K562 (cell line): Measurements from ENCODE around the gene SLC8A1. TPM values are rescaled to one million over a fixed set of nuclear protein-coding genes. Genes with fewer than 3 reads are reported as not detected.

ENCODE experiments used
- ATAC-seq: fragments of 200-7000 bp; cut with Tn5 transposase; 3 replicates; pipeline ENCODE4 v1.9.1; 2020; ENCODE audit warnings: moderate library complexity
- BruUV-seq: library from RNA; stranded (reverse); fragments of 400-500 nt; replicated peaks from 2 replicates; lab custom pipeline; 2021; lab: Mats Ljungman, UMichigan
- CTCF ChIA-PET: fragments of 300-600 bp; formaldehyde crosslinking; extraction: SDS; loops from one replicate; lab custom pipeline; 2021; ENCODE audit warnings: low intra/inter-chr PET ratio; lab: Yijun Ruan, JAX
- POLR2A ChIA-PET: fragments of 300-600, 350-650 bp; sonication (Branson Sonifier 250); formaldehyde crosslinking; extraction: SDS; loops from one replicate; lab custom pipeline; 2021; ENCODE audit warnings: antibody characterized with exemption, inconsistent platforms; lab: Yijun Ruan, JAX
- DNase-seq, 4 experiments: peaks; one replicate each; pipeline versions ENCODE4 v3.0.0 to v3.0.0-alpha.2; 2011 to 2018; ENCODE audit warnings: low spot score in 3 of 4, mixed read lengths in 3 of 4; ENCODE audit errors: extremely low read depth in 1 of 4
- FAIRE-seq: peaks from 2 replicates; lab custom pipeline; 2011; peaks lifted over from hg19 to GRCh38; lab: Jason Lieb, UNC
- H2AFZ ChIP-seq: 2 replicates; pipeline ENCODE4 v1.6.0; 2011; ENCODE audit warnings: low read depth, low read length, control low read depth, inconsistent platforms
- H3K27ac ChIP-seq: fragments of 200-600 bp; 3 replicates; pipeline ENCODE4 v1.8.0; 2011; ENCODE audit warnings: low read depth, mild to moderate bottlenecking, control low read depth, inconsistent platforms, low read length, moderate library complexity, mixed read lengths; ENCODE audit errors: extremely low read depth
- H3K27me3 ChIP-seq, 2 experiments: fragments of 300-600 bp in 1 of 2; 2 replicates in 1 of 2; 3 replicates in 1 of 2; pipeline versions ENCODE4 v1.6.0 to v1.8.0; 2011; ENCODE audit warnings: inconsistent platforms in 2 of 2, low read length in 2 of 2, mild to moderate bottlenecking in 1 of 2, mixed read lengths in 1 of 2, moderate library complexity in 1 of 2; ENCODE audit not compliant: control insufficient read depth in 2 of 2, insufficient read depth in 2 of 2
- H3K36me3 ChIP-seq: fragments of 300-600 bp; 3 replicates; pipeline ENCODE4 v1.8.0; 2011; ENCODE audit warnings: mild to moderate bottlenecking, low read length, inconsistent platforms; ENCODE audit not compliant: control insufficient read depth, insufficient read depth
- H3K4me1 ChIP-seq, 2 experiments: fragments of 200-600 bp in 1 of 2; replicated peaks in 1 of 2; 2 replicates in 1 of 2; 3 replicates in 1 of 2; pipeline versions ENCODE4 v1.5.1 to v1.8.0; 2011; ENCODE audit warnings: inconsistent platforms in 2 of 2, low read length in 2 of 2, mild to moderate bottlenecking in 1 of 2, mixed read lengths in 1 of 2, moderate library complexity in 1 of 2; ENCODE audit not compliant: control insufficient read depth in 2 of 2, insufficient read depth in 2 of 2
- H3K4me2 ChIP-seq: 2 replicates; pipeline ENCODE4 v1.6.1; 2011; ENCODE audit warnings: low read length, control low read depth, inconsistent platforms, mixed read lengths; ENCODE audit not compliant: insufficient read depth
- H3K4me3 ChIP-seq: fragments of 200-600 bp; sonication (generic), shearing (Covaris generic); 2 replicates; pipeline ENCODE4 v1.5.1; 2016; ENCODE audit warnings: control low read depth, inconsistent platforms
- H3K79me2 ChIP-seq: fragments of 200-600 bp; 3 replicates; pipeline ENCODE4 v1.8.0; 2011; ENCODE audit warnings: low read length, inconsistent platforms; ENCODE audit not compliant: control insufficient read depth, insufficient read depth
- H3K9ac ChIP-seq, 2 experiments: 2 replicates each; pipeline versions ENCODE4 v1.6.0 to v1.6.1; 2011; ENCODE audit warnings: low read depth in 2 of 2, low read length in 2 of 2, control low read depth in 1 of 2, inconsistent platforms in 1 of 2, mild to moderate bottlenecking in 1 of 2, mixed read lengths in 1 of 2; ENCODE audit not compliant: insufficient read depth in 1 of 2
- H3K9me1 ChIP-seq: one replicate; pipeline ENCODE4 v1.6.0; 2011; ENCODE audit warnings: inconsistent platforms, mild to moderate bottlenecking, low read length, moderate library complexity; ENCODE audit not compliant: control insufficient read depth, insufficient read depth
- H3K9me3 ChIP-seq: replicated peaks from 2 replicates; pipeline ENCODE4 v1.5.1; 2011; ENCODE audit warnings: low read depth, low read length, inconsistent platforms; ENCODE audit not compliant: control insufficient read depth, insufficient read depth
- H4K20me1 ChIP-seq: replicated peaks from 2 replicates; pipeline ENCODE4 v1.6.1; 2011; ENCODE audit warnings: low read length, inconsistent platforms, mixed read lengths; ENCODE audit not compliant: control insufficient read depth, insufficient read depth
- ETV5 ChIP-seq: sonication (generic); formaldehyde crosslinking; IDR thresholded peaks from 2 replicates; pipeline ENCODE4 v1.4.0; 2020; ENCODE audit warnings: low read depth, mild to moderate bottlenecking, missing genetic modification reagents
- HNRNPH1 ChIP-seq: fragments of 200-400 bp; formaldehyde crosslinking; optimal IDR thresholded peaks from 2 replicates; pipeline ENCODE3; 2017; ENCODE audit warnings: low read depth, mild to moderate bottlenecking, low read length, moderate library complexity
- PHF20 ChIP-seq: fragments of 450-650 bp; IDR thresholded peaks from 2 replicates; pipeline ENCODE4 v1.6.1; 2018; ENCODE audit not compliant: partially characterized antibody
- ZNF133 ChIP-seq: fragments of 250-450 bp; sonication (Bioruptor Pico); IDR thresholded peaks from 2 replicates; pipeline ENCODE4 v1.4.0; 2020; ENCODE audit warnings: mild to moderate bottlenecking
- ZNF395 ChIP-seq: fragments of 200-800 bp; sonication (Bioruptor generic); IDR thresholded peaks from 2 replicates; pipeline ENCODE4 v1.6.1; 2017; ENCODE audit warnings: missing genetic modification characterization, missing compliant biosample characterization
- WGBS: fragments of 100-300 bp; shearing (Covaris generic); methylation state at CpG from one replicate; pipeline ENCODE4 v1.1.6; 2016; ENCODE audit warnings: low coverage, mixed read lengths; ENCODE audit not compliant: insufficient coverage; ENCODE audit errors: missing lambda C conversion rate; 5-methylcytosine and 5-hydroxymethylcytosine counted together
- in situ Hi-C: fragments of 300-500 bp; cut with MboI; formaldehyde crosslinking; loops from 4 replicates; pipeline ENCODE4 v1.15.0; 2018; ENCODE audit warnings: inconsistent platforms, mixed read lengths
- intact Hi-C: fragments of 100-400 bp; cut with micrococcal nuclease; formaldehyde crosslinking; loops from 2 replicates; pipeline ENCODE4 v1.14.2; 2022
- polyA plus RNA-seq, 8 experiments: library from polyadenylated mRNA; depleted of rRNA in 4 of 8; stranded (reverse) in 5 of 8; unstranded in 3 of 8; fragments of >200 nt; fragmentation: Nextera tagmentation in 2 of 8; fragmentation: Illumina TruSeq in 1 of 8; extraction: Ambion mirVana in 2 of 8; extraction: Trizol in 1 of 8; gene quantifications; 2 replicates each; pipeline versions ENCODE4 v1.2.1 to v1.2.3, GENCODE V29; 2011 to 2014; ENCODE audit warnings: inconsistent platforms in 1 of 8, missing spikeins in 1 of 8
- total RNA-seq, 7 experiments: library from RNA; depleted of rRNA in 6 of 7; stranded (reverse); fragments of >200 nt in 6 of 7; fragmentation: Illumina TruSeq in 2 of 7; extraction: Trizol in 2 of 7; gene quantifications; 2 replicates each; pipeline versions ENCODE4 v1.2.1 to v1.2.3, GENCODE V29; 2011 to 2021; ENCODE audit warnings: low replicate concordance in 1 of 7
- TF ChIP-seq, protein P1 (sequence below), 3 experiments: IDR thresholded peaks in 2 of 3; conservative IDR thresholded peaks in 1 of 3; 2 replicates each; pipeline ENCODE4 v1.5.1; 2011 to 2012; ENCODE audit warnings: low read length in 3 of 3, mild to moderate bottlenecking in 3 of 3, control low read depth in 2 of 3, improper control_type of control experiment in 1 of 3, inconsistent platforms in 1 of 3, low read depth in 1 of 3, mixed read lengths in 1 of 3, moderate library complexity in 1 of 3; ENCODE audit not compliant: insufficient read depth in 2 of 3
- TF ChIP-seq, protein P2 (sequence below): fragments of 250-450 bp; sonication (Bioruptor Pico); IDR thresholded peaks from 2 replicates; pipeline ENCODE4 v1.4.0; 2020
- TF ChIP-seq, protein P3 (sequence below): sonication (generic); formaldehyde crosslinking; IDR thresholded peaks from 2 replicates; pipeline ENCODE4 v1.8.1; 2023; ENCODE audit warnings: mild to moderate bottlenecking, missing genetic modification reagents, moderate library complexity

Gene SLC8A1
- total and polyA plus RNA-seq, 9 of the 15 experiments (the other 6 are each of a cell fraction or from before 2014, with no cell fraction given): not detected

- TF ChIP-seq, protein P1, sequence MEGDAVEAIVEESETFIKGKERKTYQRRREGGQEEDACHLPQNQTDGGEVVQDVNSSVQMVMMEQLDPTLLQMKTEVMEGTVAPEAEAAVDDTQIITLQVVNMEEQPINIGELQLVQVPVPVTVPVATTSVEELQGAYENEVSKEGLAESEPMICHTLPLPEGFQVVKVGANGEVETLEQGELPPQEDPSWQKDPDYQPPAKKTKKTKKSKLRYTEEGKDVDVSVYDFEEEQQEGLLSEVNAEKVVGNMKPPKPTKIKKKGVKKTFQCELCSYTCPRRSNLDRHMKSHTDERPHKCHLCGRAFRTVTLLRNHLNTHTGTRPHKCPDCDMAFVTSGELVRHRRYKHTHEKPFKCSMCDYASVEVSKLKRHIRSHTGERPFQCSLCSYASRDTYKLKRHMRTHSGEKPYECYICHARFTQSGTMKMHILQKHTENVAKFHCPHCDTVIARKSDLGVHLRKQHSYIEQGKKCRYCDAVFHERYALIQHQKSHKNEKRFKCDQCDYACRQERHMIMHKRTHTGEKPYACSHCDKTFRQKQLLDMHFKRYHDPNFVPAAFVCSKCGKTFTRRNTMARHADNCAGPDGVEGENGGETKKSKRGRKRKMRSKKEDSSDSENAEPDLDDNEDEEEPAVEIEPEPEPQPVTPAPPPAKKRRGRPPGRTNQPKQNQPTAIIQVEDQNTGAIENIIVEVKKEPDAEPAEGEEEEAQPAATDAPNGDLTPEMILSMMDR (IDR thresholded peaks at IDR 0.05 in 2 of 3, conservative IDR thresholded peaks at IDR 0.05 in 1 of 3; ENCODE audit: insufficient read depth in 2 of 3, low read depth in 1 of 3, low read length in 3 of 3): no peak
- TF ChIP-seq ZNF395: no peak
- TF ChIP-seq PHF20: no peak
These were observed 324.7 kb downstream of the SLC8A1 start (continued) for GRCh38 chr2:40127146-40127545.

DNA sequence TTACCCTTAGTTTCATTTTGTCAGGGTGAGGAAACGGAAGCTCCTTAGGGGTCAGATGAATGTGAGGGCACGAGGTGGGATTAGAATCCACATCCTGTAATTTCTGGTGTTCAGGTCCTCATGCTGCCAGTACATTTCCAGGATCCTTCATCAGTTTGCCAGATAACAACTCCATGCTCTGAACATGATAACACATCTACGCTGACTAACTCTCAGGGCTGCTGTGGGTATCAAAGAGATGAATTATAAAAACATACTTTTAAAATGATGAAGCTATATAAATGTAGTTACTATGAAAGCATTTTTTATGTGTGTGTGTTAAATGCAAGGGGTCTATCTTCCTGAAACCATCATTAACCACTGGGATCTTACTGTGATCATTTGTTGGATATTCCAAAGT lies 325.9 kb downstream of the SLC8A1 start:
- no TSS peak for BruUV-seq
- Histone ChIP-seq H3K27me3 (no peaks in the 10 kb centered on the region), H3K4me2 (no peak overlapping the region)
- ATAC-seq: no peak
- POLR2A ChIA-PET: interaction anchor here (0.7 kb wide), 1 partner anchor 38 kb away, joined by 3 read pairs; no protein-coding TSS in a partner anchor
- TF ChIP-seq ETV5 (CRISPR knock-in tag) (no peak), HNRNPH1 (no peak), ZNF133 (CRISPR knock-in tag) (no peak)
- TF ChIP-seq, protein P2, sequence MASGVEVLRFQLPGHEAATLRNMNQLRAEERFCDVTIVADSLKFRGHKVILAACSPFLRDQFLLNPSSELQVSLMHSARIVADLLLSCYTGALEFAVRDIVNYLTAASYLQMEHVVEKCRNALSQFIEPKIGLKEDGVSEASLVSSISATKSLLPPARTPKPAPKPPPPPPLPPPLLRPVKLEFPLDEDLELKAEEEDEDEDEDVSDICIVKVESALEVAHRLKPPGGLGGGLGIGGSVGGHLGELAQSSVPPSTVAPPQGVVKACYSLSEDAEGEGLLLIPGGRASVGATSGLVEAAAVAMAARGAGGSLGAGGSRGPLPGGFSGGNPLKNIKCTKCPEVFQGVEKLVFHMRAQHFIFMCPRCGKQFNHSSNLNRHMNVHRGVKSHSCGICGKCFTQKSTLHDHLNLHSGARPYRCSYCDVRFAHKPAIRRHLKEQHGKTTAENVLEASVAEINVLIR: no peak
- TF ChIP-seq, protein P3, sequence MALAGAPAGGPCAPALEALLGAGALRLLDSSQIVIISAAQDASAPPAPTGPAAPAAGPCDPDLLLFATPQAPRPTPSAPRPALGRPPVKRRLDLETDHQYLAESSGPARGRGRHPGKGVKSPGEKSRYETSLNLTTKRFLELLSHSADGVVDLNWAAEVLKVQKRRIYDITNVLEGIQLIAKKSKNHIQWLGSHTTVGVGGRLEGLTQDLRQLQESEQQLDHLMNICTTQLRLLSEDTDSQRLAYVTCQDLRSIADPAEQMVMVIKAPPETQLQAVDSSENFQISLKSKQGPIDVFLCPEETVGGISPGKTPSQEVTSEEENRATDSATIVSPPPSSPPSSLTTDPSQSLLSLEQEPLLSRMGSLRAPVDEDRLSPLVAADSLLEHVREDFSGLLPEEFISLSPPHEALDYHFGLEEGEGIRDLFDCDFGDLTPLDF (CRISPR knock-in tag): no peak
- TF ChIP-seq, all 486 proteins: peak for 0
- no peak for DNase-seq
- WGBS: 0% methylated on average over 3 of the region's 3 CpGs
- Histone ChIP-seq H3K27ac (no peak overlapping the region), H3K9me3 (no peaks in the 10 kb centered on the region; the same call in 1 of the 2 replicates), H3K9me1 (no peaks in the 10 kb centered on the region), H4K20me1 (no peaks in the 10 kb centered on the region), H3K4me3 (no peak overlapping the region), H2AFZ (no peak overlapping the region), H3K4me1 (no peaks in the 10 kb centered on the region), H3K79me2 (no peaks in the 10 kb centered on the region), H3K9ac (no peak overlapping the region), H3K36me3 (no peaks in the 10 kb centered on the region)
- CTCF ChIA-PET: no interaction called here
- in situ Hi-C loops: no loop called here
- intact Hi-C loops: no loop called here
- FAIRE-seq: no peak
